ENCODE results near the gene KRT37.

DNA sequence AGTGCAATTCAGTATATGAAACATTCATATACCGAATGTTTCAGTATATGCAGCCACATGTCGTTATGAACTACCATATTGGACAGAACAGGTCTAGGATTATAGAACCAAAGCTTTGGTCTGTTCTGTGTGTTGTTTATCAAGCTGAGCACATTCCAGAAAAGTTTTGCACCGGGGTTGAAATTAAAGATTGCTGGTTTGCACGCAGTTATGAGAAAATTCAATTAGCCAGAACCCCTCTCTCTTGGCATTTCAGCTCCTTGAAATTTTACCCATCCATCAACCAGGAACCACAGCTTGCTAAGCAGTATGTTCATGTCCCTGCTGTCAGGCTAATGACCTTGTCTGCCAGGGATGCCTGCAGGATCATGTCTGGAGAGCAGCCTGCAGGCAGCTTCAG is 33.3 kb upstream of the KRT37 start:
- TF ChIP-seq BHLHE40 (IDR thresholded peaks at IDR 0.05; ENCODE audit: borderline replicate concordance): no peak
- TF ChIP-seq ELF4 (IDR thresholded peaks at IDR 0.05): no peak
- no peak for TF ChIP-seq LEF1 (IDR thresholded peaks at IDR 0.05; ENCODE audit: borderline replicate concordance)
- no peak for TF ChIP-seq FOXM1 (IDR thresholded peaks at IDR 0.05; ENCODE audit: borderline replicate concordance)
- no peak for TF ChIP-seq ZNF384 (IDR thresholded peaks at IDR 0.05)
- no peak for TF ChIP-seq HDGF (IDR thresholded peaks at IDR 0.05; ENCODE audit: borderline replicate concordance)
- no peak for TF ChIP-seq SP1 (IDR thresholded peaks at IDR 0.05)
- TF ChIP-seq L3MBTL2 (conservative IDR thresholded peaks at IDR 0.05): no peak
- no peak for TF ChIP-seq FOXK2 (IDR thresholded peaks at IDR 0.05)
- TF ChIP-seq ARNT (IDR thresholded peaks at IDR 0.05): no peak
- TF ChIP-seq, protein P1, sequence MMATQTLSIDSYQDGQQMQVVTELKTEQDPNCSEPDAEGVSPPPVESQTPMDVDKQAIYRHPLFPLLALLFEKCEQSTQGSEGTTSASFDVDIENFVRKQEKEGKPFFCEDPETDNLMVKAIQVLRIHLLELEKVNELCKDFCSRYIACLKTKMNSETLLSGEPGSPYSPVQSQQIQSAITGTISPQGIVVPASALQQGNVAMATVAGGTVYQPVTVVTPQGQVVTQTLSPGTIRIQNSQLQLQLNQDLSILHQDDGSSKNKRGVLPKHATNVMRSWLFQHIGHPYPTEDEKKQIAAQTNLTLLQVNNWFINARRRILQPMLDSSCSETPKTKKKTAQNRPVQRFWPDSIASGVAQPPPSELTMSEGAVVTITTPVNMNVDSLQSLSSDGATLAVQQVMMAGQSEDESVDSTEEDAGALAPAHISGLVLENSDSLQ (IDR thresholded peaks at IDR 0.05): no peak
- no peak for TF ChIP-seq NFRKB (IDR thresholded peaks at IDR 0.05)
- TF ChIP-seq TARDBP (IDR thresholded peaks at IDR 0.05): no peak
- no peak for TF ChIP-seq FOXA1 (IDR thresholded peaks at IDR 0.05)
